Eye (tissue), 1 donor: ENCODE results near the gene ZNF74.
"Not testable (repeated sequence)": the region's sequence is repeated elsewhere in the genome, so short reads cannot be mapped to it uniquely, and the experiment has no call there.

Experiments used
- DNase-seq: peaks from one replicate; pipeline ENCODE4 v3.0.0-alpha.2; 2015

Gene ZNF74

DNA sequence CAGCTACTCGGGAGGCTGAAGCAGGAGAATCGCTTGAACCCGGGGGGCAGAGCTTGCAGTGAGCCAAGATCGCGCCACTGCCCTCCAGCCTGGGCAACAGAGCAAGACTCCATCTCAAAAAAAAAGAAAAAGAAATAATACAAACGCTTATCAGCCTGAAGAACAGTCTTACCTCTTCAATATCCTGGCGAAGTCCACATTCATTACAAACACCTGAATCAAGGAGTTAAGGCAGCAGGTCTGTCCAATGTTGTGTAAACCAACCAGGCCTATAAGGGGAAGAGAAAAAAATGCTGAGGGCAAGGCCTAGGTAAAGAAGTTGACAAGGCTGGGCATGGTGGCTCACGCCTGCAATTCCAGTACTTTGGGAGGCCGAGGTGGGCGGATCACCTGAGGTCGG lies 17.0 kb upstream of the ZNF74 start:
- not testable (repeated sequence) for DNase-seq

DNA sequence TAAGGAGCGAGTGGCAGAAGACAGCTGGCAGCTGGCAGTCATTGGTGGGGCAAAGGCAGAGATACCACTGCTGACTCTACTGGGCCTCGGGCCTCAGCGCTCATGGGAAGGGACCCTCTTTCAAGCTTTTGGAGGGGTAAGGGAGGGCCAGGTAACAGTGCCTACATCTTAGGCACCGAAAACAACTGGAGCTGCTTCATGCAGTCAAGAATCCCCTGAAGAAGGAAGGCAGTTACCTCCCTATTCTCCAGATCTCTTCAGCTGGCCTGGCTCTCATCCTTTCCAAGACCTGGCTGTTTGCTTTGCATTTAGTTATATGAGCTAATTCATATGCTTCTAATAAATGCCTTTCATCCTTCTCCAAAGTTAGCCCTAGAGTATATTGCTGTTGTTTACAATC lies 15.8 kb upstream of the ZNF74 start:
- DNase-seq, result no peak

DNA sequence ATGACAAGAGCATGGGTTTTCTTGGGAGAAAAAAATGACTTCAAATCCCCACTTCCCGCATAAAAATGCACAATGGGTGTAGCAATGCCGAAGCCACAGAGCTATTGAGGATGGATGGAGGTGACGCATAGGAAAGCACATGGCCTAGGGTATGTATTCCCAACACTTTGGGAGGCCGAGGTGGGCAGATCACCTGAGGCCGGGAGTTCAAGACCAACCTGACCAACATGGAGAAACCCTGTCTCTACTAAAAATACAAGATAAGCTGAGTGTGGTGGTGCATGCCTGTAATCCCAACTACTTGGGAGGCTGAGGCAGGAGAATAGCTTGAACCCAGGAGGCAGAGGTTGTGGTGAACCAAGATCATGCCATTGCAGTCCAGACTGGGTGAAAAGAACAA lies 15.3 kb upstream of the ZNF74 start:
- not testable (repeated sequence) for DNase-seq

DNA sequence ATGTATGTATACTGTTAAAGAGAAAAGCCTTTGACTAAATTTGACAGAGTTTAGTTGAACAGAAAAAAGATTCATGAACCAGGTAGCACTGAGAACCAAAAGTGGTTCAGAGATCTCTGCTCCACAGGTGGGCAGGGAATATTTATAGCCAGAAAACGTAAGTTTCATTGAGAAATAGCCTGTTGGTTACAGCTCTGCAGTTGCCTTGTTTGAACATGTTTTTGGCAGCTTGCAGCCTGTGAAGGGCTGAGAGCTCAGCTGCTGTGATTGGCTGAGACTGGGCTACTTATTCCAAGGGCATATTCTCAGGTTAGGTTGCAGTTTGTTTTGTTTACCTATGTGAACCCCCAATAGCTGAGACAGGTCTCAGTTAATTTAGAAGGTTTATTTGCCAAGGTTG lies 13.5 kb upstream of the ZNF74 start:
- no peak for DNase-seq

DNA sequence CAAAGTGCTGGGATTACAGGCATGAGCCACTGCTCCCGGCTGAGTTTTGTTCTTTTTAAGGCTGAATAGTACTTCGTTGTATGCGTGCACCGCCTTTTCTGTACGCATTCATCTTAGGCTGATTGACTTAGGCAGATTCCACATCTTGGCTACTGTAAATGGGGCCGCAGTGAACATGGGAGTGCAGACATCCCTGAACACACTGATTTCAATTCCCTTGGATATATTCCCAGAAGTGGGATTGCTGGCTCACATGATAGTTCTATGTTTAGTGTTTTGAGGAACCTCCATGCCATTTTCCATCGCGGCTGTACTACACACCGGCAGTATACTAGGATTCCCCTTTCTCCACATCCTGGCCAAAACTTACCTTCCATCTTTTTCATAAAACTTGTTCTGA lies 10.4 kb upstream of the ZNF74 start:
- no peak for DNase-seq

DNA sequence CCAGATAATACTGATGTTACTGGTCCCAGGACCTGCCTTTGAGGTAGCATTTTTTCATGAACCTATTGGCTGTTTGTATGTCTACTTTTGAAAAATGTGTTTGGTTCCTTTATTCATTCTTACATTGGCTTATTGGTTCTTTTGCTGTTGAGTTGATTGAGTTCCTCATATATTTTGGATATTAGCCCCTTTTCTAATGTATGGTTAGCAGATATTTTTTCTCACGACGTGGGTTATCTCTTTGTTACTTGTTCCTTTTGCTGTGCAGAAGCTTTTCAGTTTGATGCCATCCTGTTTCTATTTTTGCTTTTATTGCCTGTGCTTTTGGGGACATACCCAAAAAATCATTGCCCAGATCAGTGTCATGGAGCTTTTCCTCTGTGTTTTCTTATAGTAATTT lies 9.8 kb upstream of the ZNF74 start:
- no peak for DNase-seq

DNA sequence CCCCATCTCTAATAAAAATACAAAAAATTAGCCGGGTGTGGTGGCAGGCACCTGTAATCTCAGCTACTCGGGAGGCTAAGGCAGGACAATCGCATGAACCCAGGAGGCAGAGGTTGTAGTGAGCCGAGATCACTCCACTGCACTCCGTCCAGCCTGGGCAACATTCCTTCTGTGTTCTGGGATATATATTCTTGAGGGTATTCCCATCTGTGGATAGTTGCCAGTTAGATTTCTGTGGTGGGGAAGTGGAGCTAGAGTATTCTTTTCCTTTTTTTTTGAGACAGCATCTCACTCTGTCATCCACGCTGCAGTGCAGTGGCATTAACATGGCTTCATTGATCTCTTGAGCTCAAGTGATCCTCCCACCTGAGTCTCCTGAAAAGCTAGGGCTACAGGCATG lies 9.1 kb upstream of the ZNF74 start:
- DNase-seq, result no peak

DNA sequence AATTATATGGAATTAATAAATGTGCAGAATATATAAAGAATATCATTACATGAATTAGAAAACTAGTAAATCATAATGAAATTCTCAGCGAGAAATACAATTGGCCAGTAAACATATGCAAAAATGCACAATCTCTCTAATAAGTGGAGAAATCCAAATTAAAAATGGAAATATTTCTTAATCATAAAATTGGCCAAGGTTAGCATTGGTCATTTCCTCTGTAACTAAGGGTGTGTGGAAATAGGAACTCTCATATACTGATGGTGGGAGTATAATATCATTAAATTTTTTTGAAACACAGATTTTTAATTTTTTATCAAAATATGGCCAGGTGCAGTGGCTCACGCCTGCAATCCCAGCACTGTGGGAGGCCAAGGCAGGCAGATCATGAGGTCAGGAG lies 7.6 kb upstream of the ZNF74 start:
- no peak for DNase-seq

DNA sequence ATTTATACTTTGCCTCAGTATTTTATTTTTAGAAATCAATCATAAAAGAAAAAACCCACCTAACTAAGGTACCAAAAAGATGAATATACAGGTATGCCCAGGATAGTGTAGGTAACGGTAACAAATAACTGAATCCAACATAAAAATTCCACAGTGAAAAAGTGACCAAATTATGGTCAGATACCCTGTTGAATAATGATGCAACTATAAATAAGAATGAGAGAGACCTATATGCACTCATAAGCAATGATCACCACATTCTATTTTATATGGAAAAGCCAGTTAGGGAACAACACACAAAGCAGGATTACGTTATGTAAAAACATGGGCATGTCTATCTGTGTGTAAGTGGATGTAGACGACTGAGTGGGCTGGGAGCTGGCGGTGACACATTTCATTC lies 7.0 kb upstream of the ZNF74 start:
- DNase-seq, result no peak

DNA sequence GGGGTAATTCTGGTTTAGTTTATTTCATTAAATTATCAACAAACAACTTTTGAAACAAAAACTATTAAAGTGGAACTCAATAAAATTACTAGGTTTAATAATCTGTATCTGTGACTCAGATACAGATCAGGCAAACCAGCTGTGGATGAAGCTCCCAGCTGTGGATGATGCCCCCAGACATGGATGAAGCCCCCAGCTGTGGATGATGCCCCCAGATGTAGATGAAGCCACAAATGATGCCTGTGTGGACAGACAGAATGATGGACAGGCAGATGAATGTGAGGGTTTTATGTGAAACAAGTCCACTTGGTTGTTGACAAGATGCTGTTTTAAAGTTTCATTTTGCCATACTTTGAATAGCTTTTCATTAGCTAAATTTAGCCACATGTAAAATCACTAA lies 5.8 kb upstream of the ZNF74 start:
- DNase-seq, result no peak

DNA sequence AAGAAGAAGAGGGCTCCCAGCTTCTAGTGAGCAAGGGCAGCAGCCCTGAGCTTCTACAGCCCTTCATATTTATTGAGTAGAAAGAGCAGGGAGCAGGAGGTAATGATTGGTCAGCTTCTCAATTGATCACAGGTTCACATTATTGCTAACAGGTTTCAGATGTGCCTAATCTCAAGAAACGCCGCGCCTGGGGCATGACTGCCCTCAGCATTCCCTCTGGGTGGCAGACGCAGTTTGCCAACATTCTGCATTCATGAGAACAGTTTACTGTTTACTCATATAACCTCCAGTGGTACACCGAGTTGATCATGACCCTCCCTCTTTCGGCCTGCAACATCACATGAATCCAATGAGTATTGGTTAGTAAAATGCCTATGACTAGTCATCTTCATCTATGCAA lies 4.7 kb upstream of the ZNF74 start:
- no peak for DNase-seq

DNA sequence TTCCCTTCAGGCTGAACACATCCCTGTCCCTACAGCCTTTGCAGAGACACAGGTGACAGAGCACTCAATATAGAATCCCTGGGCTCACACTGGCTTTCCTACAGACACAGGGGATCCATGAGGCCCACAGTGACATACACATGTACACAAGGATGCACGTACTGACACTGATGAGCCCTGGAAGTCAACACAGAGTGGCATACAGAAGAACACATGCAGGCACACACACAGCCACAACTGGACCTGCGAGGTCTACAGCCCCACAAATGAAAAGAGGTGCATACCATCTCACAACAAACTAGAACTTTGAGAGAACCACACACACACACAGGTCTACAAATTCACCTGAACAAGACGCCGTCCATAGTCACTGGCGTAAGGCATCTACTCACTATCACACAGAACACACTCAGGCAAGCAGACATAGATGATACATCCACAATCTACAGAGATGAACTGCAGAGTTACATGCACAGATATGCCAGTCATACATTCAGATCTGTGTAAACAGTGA lies 3.5 kb upstream of the ZNF74 start:
- no peak for DNase-seq

DNA sequence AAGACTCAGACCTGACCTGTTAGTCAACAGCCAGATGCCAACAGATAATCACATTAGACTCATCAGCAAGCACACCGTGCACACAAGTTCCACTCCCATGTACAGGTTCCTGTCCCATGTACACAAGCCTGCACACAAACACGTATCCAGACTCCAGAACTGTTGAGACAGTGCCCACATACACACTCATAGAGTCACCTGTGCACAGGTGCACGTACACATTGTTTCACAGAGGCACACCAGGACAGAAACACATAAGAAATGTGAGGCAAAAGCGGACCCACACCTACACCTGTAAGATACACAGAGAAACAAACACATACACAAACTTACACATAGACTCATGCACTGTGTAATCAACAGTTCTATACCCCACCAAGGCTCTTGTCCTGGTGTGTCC lies 2.7 kb upstream of the ZNF74 start:
- no peak for DNase-seq

DNA sequence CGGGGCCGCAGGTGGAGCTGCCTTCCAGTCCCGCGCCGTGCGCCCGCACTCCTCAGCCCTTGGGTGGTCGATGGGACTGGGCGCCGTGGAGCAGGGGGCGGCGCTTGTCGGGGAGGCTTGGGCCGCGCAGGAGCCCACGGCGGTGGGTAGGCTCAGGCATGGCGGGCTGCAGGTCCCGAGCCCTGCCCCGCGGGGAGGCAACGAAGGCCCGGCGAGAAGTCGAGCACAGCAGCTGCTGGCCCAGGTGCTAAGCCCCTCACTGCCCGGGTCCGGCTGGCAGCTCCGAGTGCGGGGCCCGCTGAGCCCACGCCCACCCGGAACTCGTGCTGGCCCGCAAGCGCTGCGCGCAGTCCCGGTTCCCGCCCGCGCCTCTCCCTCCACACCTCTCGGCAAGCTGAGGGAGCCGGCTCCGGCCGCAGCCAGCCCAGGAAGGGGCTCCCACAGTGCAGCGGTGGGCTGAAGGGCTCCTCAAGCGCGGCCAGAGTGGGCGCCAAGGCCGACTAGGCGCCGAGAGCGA lies 1.5 kb upstream of the ZNF74 start:
- not testable (repeated sequence) for DNase-seq

DNA sequence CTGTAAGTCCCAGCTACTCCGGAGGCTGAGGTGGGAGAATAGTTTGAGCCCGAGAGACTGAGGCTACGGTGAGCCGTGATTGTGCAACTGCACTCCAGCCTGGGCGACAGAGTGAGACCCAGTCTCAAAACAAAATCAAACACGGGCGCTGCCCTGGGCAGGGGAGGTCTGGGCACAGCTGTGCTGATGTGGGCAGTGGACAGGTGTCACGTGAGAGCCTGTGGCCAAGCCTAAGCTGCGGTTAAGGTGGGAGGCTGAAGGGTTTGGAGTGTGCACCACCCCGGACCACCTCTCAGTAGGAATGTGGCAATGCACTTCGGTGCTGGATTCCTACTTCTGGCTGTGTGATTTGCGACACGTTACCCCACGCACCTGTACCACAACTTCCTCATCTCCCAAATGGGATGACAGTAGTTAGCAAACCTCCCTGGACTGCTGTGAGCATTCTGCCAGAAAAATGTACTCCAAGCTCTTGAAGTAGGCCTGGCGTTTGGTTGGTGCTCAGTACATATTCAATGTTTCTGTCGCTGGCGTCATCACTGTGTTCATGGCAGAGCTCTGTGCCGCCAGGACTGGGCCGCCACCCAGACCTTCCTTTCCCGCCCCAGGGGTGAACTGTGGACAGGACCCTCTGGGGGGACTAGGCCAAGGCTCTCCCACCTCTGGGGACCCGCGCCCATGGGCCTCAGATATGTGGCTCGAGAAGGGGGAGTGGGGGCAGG lies 807 bp upstream of the ZNF74 start:
- no peak for DNase-seq

DNA sequence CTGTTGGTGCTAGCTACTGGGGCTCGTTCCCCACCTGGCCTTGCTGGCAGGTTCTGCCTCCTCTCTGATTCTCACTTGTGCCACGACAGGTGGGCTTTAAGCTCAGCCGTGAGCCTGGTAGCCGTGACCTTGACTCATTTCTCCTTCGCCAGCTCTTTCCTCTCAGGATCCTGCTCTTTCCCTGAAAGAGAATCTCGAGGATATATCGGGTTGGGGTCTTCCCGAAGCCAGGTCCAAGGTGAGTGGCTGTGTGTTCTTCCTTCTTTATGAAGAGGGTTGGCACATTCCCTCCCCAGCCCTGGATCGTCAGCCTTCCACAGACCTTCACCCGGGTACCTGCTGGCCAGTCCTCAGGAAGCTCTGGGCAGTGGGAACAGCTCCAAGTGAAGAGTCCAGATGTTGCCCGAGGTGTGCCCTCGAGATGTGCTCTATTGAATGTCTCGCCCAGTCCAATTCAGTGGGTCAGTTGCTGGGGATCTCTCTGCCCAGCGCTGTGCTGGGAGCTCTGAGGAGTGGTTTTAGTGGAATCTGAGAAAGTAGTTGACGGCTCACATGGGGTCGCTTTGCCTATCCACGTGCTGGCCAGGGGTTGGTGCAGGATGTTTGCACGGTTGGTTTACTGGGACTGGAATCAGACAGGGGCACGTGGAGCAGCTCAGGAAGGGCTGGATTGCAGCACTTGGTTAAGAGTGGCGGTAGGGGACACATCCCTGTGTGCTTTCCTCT lies 1.4 kb downstream of the ZNF74 start:
- no peak for DNase-seq

DNA sequence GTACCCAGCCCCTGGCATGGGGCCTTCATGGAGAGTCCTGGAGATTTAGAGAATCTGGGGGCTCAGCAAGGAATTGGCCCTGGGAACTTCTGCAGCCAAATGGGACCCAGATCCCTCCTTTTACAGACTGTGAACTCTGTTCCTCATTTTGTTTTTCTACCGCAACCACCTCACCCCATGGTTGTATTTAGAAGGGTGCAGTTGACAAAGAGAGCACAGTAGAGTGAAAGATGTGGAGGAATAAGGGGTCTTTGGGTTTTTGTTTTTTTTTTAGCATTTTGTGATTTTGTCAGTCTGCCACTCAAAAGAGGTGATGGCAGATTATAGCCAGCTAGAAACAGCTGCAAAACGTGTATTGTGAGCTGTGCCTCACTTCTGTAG lies 1.9 kb downstream of the ZNF74 start:
- no peak for DNase-seq

DNA sequence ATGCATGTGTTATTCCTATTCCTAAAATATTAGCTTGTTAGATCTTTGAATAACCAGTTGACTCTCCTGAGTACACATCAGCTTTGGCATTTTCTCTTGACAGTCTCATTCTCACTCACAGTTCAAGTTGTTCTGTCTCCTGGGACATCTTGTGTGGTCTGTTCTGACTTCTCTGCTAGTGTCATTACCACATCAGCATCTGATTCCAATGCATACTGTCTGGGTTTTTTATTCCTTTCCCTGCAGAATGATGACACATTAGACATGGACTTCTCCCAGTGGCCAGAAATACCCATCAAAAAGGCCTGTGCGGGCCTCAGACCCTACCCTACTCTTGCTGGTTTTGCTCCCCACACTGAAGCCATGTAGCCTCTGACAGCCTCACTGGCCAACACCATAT lies 2.7 kb downstream of the ZNF74 start:
- no peak for DNase-seq

DNA sequence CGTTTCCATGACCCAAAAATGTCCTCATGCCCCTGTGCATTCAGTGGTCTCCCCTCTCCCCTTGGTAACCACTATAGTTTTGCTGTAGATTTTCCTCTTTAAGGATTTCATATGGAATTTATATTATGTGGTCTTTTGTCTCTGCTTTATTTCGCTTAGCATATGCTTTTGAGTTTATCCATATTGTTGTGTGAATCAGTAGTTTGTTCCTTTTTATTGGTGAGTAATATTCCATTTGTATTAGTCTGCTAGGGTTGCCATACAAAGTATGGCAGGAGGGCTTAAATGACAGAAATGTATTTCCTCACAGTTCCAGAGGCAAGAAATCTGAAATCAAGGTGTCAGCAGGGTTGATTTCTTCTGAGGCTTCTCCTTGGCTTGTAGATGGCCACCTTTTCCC lies 3.5 kb downstream of the ZNF74 start:
- no peak for DNase-seq

DNA sequence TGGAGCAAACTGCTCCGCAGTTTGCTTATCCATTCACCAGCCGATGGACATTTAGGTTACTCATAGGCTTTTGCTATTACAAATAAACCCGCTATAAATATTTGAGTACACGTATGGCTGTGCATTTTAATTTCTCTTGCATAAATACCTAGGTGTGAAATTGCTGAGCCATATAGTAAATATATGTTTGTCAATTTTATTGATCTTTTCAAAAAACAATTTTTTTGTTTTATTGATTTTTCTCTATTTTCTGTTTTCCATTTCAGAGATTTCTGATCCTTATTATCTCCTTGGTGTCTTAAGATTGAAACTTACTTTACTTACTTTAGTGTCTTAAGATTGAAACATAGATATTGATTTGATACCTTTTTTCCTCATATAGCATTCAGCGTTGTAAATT lies 4.5 kb downstream of the ZNF74 start:
- DNase-seq, result no peak

DNA sequence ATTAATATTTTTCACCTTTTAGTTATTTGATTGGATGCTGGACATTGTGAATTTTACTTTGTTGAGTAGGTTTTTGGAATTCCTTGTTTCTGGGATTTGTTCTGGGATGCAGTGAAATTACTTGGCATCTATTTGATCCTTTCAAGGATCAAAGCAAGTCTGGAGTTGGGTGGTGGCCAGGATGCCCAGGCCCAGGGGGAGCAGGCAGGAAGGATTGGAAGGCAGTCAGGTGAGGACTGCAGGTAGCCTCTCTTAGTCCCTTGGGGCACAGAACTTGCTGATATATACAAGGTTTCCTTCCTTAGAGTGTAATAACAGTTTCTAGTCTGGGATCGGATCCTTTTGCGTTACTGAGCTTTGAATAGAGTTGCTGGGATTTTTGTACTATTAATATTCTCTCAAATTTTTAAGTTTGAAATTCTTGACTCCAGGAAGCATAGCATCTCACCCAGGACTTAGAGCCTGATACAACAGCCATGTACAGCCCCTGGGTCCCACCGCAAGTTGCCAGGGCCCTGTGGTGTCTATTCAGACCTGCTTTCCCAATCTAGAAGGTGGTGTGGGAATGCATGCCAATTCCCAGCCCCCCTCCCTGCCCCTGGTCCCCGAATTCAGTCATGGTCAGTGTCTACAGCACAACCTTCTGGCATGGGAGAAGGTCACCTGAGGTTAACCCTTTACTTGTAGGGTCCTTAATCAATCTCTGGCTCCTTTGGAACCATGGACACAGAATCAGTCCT lies 6.1 kb downstream of the ZNF74 start:
- DNase-seq, result no peak

DNA sequence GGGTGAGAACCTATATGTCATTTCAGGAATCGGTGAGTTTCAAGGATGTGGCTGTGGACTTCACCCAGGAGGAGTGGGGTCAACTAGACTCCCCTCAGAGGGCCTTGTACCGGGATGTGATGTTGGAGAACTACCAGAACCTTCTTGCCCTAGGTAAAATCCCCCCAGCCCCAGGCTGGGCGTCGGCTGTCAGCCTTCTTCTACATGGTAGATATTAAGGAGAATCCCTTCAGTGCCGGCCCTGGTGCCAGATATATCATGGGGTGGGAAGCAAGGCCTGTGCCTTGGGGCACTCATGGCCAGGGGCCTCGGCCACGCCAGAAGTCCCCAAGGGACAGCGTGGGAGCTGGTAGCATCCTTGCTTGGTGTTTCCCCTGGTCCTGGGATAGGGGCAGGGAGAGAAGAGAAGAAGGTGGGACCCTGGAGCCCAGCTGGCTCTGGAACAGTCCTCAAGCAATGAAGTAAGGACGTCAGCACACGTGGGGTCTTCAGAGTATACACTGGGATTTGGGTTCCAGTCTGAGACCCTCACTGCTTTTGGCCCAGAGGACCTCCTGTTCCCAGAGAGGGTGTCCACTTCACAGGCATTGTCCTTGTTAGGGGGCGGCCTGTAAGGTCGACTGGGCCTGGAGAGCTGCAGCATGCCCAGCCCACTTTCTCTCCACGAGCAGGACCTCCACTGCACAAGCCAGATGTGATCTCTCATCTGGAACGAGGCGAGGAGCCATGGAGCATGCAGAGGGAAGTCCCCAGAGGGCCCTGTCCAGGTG lies 6.8 kb downstream of the ZNF74 start:
- DNase-seq, result no peak
